Activated naive CD4-positive, alpha-beta T cell treated with anti-CD3 and anti-CD28 coated beads, Interleukin-2, amount 50 U/mL, for 72 hours (primary cell): ENCODE data around the gene YWHAQ. TPM values are rescaled to one million over a fixed set of nuclear protein-coding genes. Genes with fewer than 3 reads are reported as not detected.

Experiments used
- total RNA-seq, 2 donors: library from RNA; stranded (reverse); gene quantifications; one replicate each; pipeline ENCODE4 v1.2.3, GENCODE V29; 2022

YWHAQ gene
- total RNA-seq, 2 donors from 2014 or later, result 225 to 256 TPM

Other genes with a start within 250 kb of the YWHAQ start
- gene ITGB1BP1, start 207.5 kb downstream of the YWHAQ start, total RNA-seq, result 100 to 1,000 TPM; 101 to 173 TPM
- 10 to 100 TPM; 55.8 to 63.3 TPM for gene CPSF3, start 207.3 kb downstream of the YWHAQ start, total RNA-seq
- gene IAH1, start 156.4 kb downstream of the YWHAQ start, total RNA-seq, result 10 to 100 TPM; 65.8 TPM
- gene ADAM17, start 75.2 kb downstream of the YWHAQ start, total RNA-seq, result 10 to 100 TPM; 14.4 to 36.5 TPM
- 10 to 100 TPM; 22.7 to 28.8 TPM for gene TAF1B, start 212.5 kb upstream of the YWHAQ start, total RNA-seq